Natural killer cell (primary cell): ENCODE results near the gene P3H3. TPM values are rescaled to one million over a fixed set of nuclear protein-coding genes. Genes with fewer than 3 reads are reported as not detected.
"Not testable (repeated sequence)": the region's sequence is repeated elsewhere in the genome, so short reads cannot be mapped to it uniquely, and the experiment has no call there.

ENCODE experiments used
- ATAC-seq, 3 donors: fragments of 150-1000 bp in 2 of 3; fragments of 200-7000 bp in 1 of 3; cut with Tn5 transposase; 1 replicate in 1 of 3; 2 replicates in 2 of 3; pipeline ENCODE4 v1.10.0; 2021; ENCODE audit warnings: mild to moderate bottlenecking in 2 of 3, moderate library complexity in 2 of 3
- DNase-seq, 2 donors: peaks; one replicate each; pipeline versions ENCODE4 v3.0.0 to v3.0.0-alpha.2; 2013 to 2021; ENCODE audit warnings: mixed read lengths in 1 of 2
- H3K27ac ChIP-seq: one replicate; pipeline ENCODE4 v1.5.1; 2013; ENCODE audit warnings: mild to moderate bottlenecking, low read length
- H3K27me3 ChIP-seq: one replicate; pipeline ENCODE4 v1.6.1; 2013; ENCODE audit warnings: low read length; ENCODE audit not compliant: control insufficient read depth, insufficient read depth
- H3K36me3 ChIP-seq: one replicate; pipeline ENCODE4 v1.6.1; 2013; ENCODE audit warnings: low read length; ENCODE audit not compliant: control insufficient read depth, insufficient read depth
- H3K4me1 ChIP-seq: one replicate; pipeline ENCODE4 v1.6.1; 2013; ENCODE audit warnings: low read length; ENCODE audit not compliant: control insufficient read depth, insufficient read depth
- H3K4me3 ChIP-seq: one replicate; pipeline ENCODE4 v1.5.1; 2013; ENCODE audit warnings: low read length
- H3K9me3 ChIP-seq: one replicate; pipeline ENCODE4 v1.6.1; 2013; ENCODE audit warnings: low read length; ENCODE audit not compliant: control insufficient read depth, insufficient read depth
- H3K27ac Mint-ChIP-seq, 2 donors: one replicate each; pipeline ENCODE4 v1.8.0; 2022; ENCODE audit warnings: mild to moderate bottlenecking in 2 of 2, mixed read lengths in 2 of 2, moderate library complexity in 1 of 2
- H3K27me3 Mint-ChIP-seq, 2 donors: one replicate each; pipeline ENCODE4 v1.8.0; 2022; ENCODE audit warnings: low read depth in 2 of 2, mixed read lengths in 2 of 2
- H3K36me3 Mint-ChIP-seq: one replicate; pipeline ENCODE4 v1.8.0; 2022; ENCODE audit warnings: mixed read lengths
- H3K4me1 Mint-ChIP-seq, 2 donors: one replicate each; pipeline ENCODE4 v1.8.0; 2022; ENCODE audit warnings: mixed read lengths in 2 of 2
- H3K4me3 Mint-ChIP-seq: one replicate; pipeline ENCODE4 v1.8.0; 2022; ENCODE audit warnings: mild to moderate bottlenecking, moderate library complexity, mixed read lengths
- H3K9me3 Mint-ChIP-seq, 2 donors: one replicate each; pipeline ENCODE4 v1.8.0; 2022; ENCODE audit warnings: mixed read lengths in 2 of 2
- WGBS: methylation state at CpG from one replicate; pipeline ENCODE4 v1.1.7; 2013; ENCODE audit warnings: missing lambda C conversion rate; ENCODE audit not compliant: insufficient coverage; 5-methylcytosine and 5-hydroxymethylcytosine counted together
- intact Hi-C: fragments of 100-400 bp; cut with micrococcal nuclease; formaldehyde crosslinking; loops from one replicate; pipeline ENCODE4 v1.14.2; 2022
- total RNA-seq, 4 donors: library from RNA; stranded (reverse); fragments of 120-200 nt in 1 of 4; gene quantifications; one replicate each; pipeline versions ENCODE4 v1.2.3 to v1.2.4, GENCODE V29; 2013 to 2022
- TF ChIP-seq, protein P1 (sequence below): fragments of 200-600 bp; IDR thresholded peaks from one replicate; pipeline ENCODE4 v1.8.0; 2022; ENCODE audit warnings: antibody characterized with exemption

P3H3 gene
- total RNA-seq, 3 donors from 2014 or later (not counting 1 experiment from before 2014, with no cell fraction given), result 0.72 to 1.8 TPM; not detected in 1

DNA sequence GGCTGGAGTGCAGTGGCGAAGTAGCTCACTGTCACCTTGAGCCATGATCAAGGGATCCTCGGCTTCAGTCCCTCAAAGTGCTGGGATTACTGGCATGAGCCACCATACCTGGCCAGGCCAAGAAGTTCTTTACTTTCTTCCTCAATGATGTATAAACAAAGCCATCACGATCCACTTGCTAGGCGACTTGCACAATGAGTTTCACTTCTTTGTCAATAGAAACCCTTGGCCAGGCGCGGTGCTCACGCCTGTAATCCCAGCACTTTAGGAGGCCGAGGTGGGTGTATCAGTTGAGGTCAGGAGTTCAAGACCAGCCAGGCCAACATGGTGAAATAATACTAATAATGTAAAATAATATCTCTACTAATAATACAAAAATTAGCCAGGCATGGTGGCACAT, 59.3 kb downstream of the P3H3 start:
- Histone ChIP-seq H3K27me3 (no peaks in the 10 kb centered on the region), H3K4me3 (no peak overlapping the region), H3K27ac (no peak overlapping the region), H3K4me1 (peaks cover 14% of the 10 kb centered on the region), H3K9me3 (no peaks in the 10 kb centered on the region), H3K36me3 (peaks cover 2% of the 10 kb centered on the region)
- WGBS, result 92% methylated on average over 7 of the region's 8 CpGs
- Mint-ChIP-seq H3K36me3 (no peaks in the 10 kb centered on the region), H3K27ac (no peak overlapping the region), H3K27me3 (no peaks in the 10 kb centered on the region), H3K4me1 (peaks cover 11 to 15% of the 10 kb centered on the region in 2 donors), H3K9me3 (no peaks in the 10 kb centered on the region), H3K4me3 (no peak overlapping the region)
- DNase-seq, result no peak
- TF ChIP-seq, protein P1, sequence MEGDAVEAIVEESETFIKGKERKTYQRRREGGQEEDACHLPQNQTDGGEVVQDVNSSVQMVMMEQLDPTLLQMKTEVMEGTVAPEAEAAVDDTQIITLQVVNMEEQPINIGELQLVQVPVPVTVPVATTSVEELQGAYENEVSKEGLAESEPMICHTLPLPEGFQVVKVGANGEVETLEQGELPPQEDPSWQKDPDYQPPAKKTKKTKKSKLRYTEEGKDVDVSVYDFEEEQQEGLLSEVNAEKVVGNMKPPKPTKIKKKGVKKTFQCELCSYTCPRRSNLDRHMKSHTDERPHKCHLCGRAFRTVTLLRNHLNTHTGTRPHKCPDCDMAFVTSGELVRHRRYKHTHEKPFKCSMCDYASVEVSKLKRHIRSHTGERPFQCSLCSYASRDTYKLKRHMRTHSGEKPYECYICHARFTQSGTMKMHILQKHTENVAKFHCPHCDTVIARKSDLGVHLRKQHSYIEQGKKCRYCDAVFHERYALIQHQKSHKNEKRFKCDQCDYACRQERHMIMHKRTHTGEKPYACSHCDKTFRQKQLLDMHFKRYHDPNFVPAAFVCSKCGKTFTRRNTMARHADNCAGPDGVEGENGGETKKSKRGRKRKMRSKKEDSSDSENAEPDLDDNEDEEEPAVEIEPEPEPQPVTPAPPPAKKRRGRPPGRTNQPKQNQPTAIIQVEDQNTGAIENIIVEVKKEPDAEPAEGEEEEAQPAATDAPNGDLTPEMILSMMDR, result no peak
- intact Hi-C loops, result no loop called here
- ATAC-seq, result no peak

DNA sequence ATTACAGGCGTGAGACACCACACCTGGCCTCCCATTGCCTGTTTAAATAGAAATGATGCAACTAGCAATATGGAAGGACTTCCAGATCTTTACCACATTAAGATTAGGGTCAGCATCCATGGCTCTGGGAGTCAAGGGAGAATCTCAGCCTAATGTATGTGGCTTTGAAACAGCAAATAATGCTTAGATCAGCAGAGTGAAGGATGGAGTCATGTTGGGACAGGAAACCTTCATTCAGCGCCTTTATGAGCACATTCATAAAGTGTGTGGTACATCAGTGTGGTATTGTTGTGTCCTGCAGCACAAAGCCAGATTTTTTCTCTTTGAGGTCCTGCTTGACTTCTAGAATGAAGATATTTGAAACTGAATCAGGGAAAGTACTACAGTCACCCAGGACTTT, 60.2 kb downstream of the P3H3 start:
- no peak overlapping the region for H3K27ac Mint-ChIP-seq
- no peaks in the 10 kb centered on the region for H3K9me3 Mint-ChIP-seq
- Histone ChIP-seq H3K27me3 (no peaks in the 10 kb centered on the region), H3K36me3 (peaks cover 2% of the 10 kb centered on the region), H3K27ac (no peak overlapping the region), H3K9me3 (no peaks in the 10 kb centered on the region), H3K4me1 (peaks cover 14% of the 10 kb centered on the region), H3K4me3 (no peak overlapping the region)
- WGBS, result 80% methylated on average over 2 of the region's 2 CpGs
- intact Hi-C loops, result no loop called here
- no peaks in the 10 kb centered on the region for H3K27me3 Mint-ChIP-seq
- ATAC-seq, result no peak
- H3K4me3 Mint-ChIP-seq, result no peak overlapping the region
- H3K36me3 Mint-ChIP-seq, result no peaks in the 10 kb centered on the region
- TF ChIP-seq, protein P1, result no peak
- no peak for DNase-seq
- H3K4me1 Mint-ChIP-seq, result peaks cover 11 to 15% of the 10 kb centered on the region in 2 donors

DNA sequence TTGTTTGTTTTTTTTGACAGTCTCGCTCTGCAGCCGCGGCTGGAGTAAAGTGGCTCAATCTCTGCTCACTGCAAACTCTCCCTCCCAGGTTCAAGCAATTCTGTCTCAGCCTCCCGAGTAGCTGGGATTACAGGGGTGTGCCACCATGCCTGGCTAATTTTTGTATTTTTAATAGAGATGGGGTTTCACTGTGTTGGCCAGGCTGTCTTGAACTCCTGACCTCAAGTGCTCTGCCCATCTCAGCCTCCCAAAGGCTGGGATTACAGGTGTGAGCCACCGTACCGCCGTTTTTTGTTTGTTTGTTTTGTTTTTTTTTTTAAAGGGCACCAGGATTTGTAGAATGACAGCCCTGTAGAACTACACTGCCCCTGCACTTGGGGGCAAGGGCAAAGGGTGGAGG, 60.6 kb downstream of the P3H3 start:
- H3K4me3 Mint-ChIP-seq, ATAC-seq, H3K36me3 ChIP-seq, H3K27me3 Mint-ChIP-seq, H3K9me3 Mint-ChIP-seq, H3K36me3 Mint-ChIP-seq, H3K27me3 ChIP-seq, H3K4me3 ChIP-seq, H3K27ac ChIP-seq, H3K27ac Mint-ChIP-seq, H3K9me3 ChIP-seq, intact Hi-C loops, DNase-seq: not testable (repeated sequence)
- peaks cover 11 to 15% of the 10 kb centered on the region in 2 donors for H3K4me1 Mint-ChIP-seq
- peaks cover 14% of the 10 kb centered on the region for H3K4me1 ChIP-seq
- WGBS, result 94% methylated on average over 4 of the region's 7 CpGs

Other genes starting within 250 kb of the P3H3 start
- 100 to 1,000 TPM; 568 to 795 (median 658) TPM for gene CHD4, start 221.0 kb upstream of the P3H3 start, total RNA-seq
- 10 to 100 TPM in 2 of 3 donors, 1 to 10 TPM in 1; 10.0 to 27.8 (median 17.3) TPM for gene LPAR5, start 192.4 kb upstream of the P3H3 start, total RNA-seq
- 10 to 100 TPM in 1 of 3 donors, 1 to 10 TPM in 2; 2.1 to 12.2 (median 4.7) TPM for gene ACRBP, start 181.0 kb upstream of the P3H3 start, total RNA-seq
- 10 to 100 TPM; 29.9 to 40.9 (median 30.2) TPM for gene ING4, start 165.3 kb upstream of the P3H3 start, total RNA-seq
- 100 to 1,000 TPM in 2 of 3 donors, 10 to 100 TPM in 1; 95.1 to 101 (median 100) TPM for gene ZNF384, start 139.0 kb upstream of the P3H3 start, total RNA-seq
- not detected for gene PIANP, start 127.6 kb upstream of the P3H3 start, total RNA-seq
- gene COPS7A, start 104.4 kb upstream of the P3H3 start, total RNA-seq, result 10 to 100 TPM; 23.5 to 29.8 (median 28.9) TPM
- gene MLF2, start 75.3 kb upstream of the P3H3 start, total RNA-seq, result 100 to 1,000 TPM; 114 to 117 (median 116) TPM
- gene PTMS, start 62.0 kb upstream of the P3H3 start, total RNA-seq, result 10 to 100 TPM in 1 of 3 donors, 1 to 10 TPM in 2; 2.3 to 33.2 (median 2.8) TPM
- 1 to 10 TPM in 1 of 3 donors, under 1 TPM in 2; 0.36 to 7.6 (median 0.78) TPM for gene LAG3, start 55.9 kb upstream of the P3H3 start, total RNA-seq
- 10 to 100 TPM in 1 of 3 donors, 1 to 10 TPM in 2; 8.5 to 10.1 (median 9.8) TPM for gene CD4, start 38.9 kb upstream of the P3H3 start, total RNA-seq
- 1 to 10 TPM in 1 of 3 donors, under 1 TPM in 2; 0.39 to 2.1 (median 0.68) TPM for gene GPR162, start 6.6 kb upstream of the P3H3 start, total RNA-seq
- gene GNB3, start 12.5 kb downstream of the P3H3 start, total RNA-seq, result not detected
- gene CDCA3, start 22.9 kb downstream of the P3H3 start, total RNA-seq, result 1 to 10 TPM; 1.4 to 3.3 (median 1.4) TPM
- gene USP5, start 23.7 kb downstream of the P3H3 start, total RNA-seq, result 10 to 100 TPM; 48.3 to 67.2 (median 57.2) TPM
- 100 to 1,000 TPM; 167 to 196 (median 189) TPM for gene TPI1, start 39.1 kb downstream of the P3H3 start, total RNA-seq
- gene SPSB2, start 44.9 kb downstream of the P3H3 start, total RNA-seq, result 10 to 100 TPM in 1 of 3 donors, 1 to 10 TPM in 2; 8.1 to 19.1 (median 8.4) TPM
- 10 to 100 TPM in 1 of 3 donors, 1 to 10 TPM in 2; 8.1 to 16.8 (median 9.8) TPM for gene LRRC23, start 76.4 kb downstream of the P3H3 start, total RNA-seq
- 10 to 100 TPM; 21.6 to 30.8 (median 23.1) TPM for gene ENO2, start 86.2 kb downstream of the P3H3 start, total RNA-seq
- 10 to 100 TPM; 29.3 to 34.0 (median 31.9) TPM for gene ATN1, start 99.6 kb downstream of the P3H3 start, total RNA-seq
- not detected for gene RNU7-1, start 115.4 kb downstream of the P3H3 start, total RNA-seq
- gene C12orf57, start 115.6 kb downstream of the P3H3 start, total RNA-seq, result 100 to 1,000 TPM; 125 to 157 (median 126) TPM
- 100 to 1,000 TPM; 279 to 357 (median 312) TPM for gene PTPN6, start 122.9 kb downstream of the P3H3 start, total RNA-seq
- 100 to 1,000 TPM; 123 to 133 (median 127) TPM for gene PHB2, start 142.3 kb downstream of the P3H3 start, total RNA-seq
- 10 to 100 TPM; 22.1 to 30.4 (median 23.3) TPM for gene EMG1, start 142.5 kb downstream of the P3H3 start, total RNA-seq
- 10 to 100 TPM; 45.6 to 54.3 (median 45.6) TPM for gene LPCAT3, start 190.1 kb downstream of the P3H3 start, total RNA-seq
- gene C1S, start 232.3 kb downstream of the P3H3 start, total RNA-seq, result 1 to 10 TPM; 1.6 to 1.9 (median 1.9) TPM